Epithelial cell of proximal tubule (primary cell): ENCODE results near the gene TENM4. TPM values are rescaled to one million over a fixed set of nuclear protein-coding genes. Genes with fewer than 3 reads are reported as not detected.

Experiments
- DNase-seq: peaks from one replicate; pipeline ENCODE4 v3.0.0-alpha.2; 2011; ENCODE audit warnings: low read depth
- H3K4me3 ChIP-seq: 2 replicates; pipeline ENCODE4 v1.5.1; 2011; ENCODE audit warnings: low read depth, mild to moderate bottlenecking, low read length
- total RNA-seq: library from RNA; depleted of rRNA; stranded (reverse); fragments of >200 nt; gene quantifications from 2 replicates; pipeline ENCODE4 v1.2.3, GENCODE V29; 2015
- TF ChIP-seq, protein P1 (sequence below): conservative IDR thresholded peaks from 2 replicates; pipeline ENCODE4 v1.5.1; 2012; ENCODE audit warnings: low read depth, mild to moderate bottlenecking, low read length

Gene TENM4
- total RNA-seq, 1 donor from 2014 or later = 22.2 TPM

DNA sequence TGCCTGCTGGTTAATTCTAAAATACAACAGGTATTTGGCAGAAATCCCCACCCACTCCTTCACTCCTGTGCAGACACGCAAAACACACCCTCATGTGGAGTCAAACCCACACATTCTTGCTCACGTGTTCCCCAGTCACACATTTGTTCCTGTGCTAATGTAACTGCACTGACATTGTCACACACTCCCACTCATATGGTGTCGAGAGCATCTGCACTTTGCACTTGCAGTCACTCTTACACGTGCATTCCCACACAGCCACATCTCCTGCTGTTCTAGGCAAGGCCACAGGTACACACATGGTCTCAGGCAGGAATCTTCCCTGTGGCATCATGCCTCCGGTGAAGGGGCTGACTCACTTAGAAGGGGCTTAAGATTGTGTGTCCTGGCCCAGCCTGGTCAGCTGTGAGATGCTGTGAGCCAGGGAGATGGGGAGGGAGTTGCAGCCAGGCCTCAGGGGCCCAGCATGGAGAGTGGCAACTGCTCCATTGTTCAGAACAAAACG is 395.0 kb downstream of the TENM4 start:
- TF ChIP-seq, protein P1, sequence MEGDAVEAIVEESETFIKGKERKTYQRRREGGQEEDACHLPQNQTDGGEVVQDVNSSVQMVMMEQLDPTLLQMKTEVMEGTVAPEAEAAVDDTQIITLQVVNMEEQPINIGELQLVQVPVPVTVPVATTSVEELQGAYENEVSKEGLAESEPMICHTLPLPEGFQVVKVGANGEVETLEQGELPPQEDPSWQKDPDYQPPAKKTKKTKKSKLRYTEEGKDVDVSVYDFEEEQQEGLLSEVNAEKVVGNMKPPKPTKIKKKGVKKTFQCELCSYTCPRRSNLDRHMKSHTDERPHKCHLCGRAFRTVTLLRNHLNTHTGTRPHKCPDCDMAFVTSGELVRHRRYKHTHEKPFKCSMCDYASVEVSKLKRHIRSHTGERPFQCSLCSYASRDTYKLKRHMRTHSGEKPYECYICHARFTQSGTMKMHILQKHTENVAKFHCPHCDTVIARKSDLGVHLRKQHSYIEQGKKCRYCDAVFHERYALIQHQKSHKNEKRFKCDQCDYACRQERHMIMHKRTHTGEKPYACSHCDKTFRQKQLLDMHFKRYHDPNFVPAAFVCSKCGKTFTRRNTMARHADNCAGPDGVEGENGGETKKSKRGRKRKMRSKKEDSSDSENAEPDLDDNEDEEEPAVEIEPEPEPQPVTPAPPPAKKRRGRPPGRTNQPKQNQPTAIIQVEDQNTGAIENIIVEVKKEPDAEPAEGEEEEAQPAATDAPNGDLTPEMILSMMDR = no peak
- no peak overlapping the region for H3K4me3 ChIP-seq
- no peak for DNase-seq

DNA sequence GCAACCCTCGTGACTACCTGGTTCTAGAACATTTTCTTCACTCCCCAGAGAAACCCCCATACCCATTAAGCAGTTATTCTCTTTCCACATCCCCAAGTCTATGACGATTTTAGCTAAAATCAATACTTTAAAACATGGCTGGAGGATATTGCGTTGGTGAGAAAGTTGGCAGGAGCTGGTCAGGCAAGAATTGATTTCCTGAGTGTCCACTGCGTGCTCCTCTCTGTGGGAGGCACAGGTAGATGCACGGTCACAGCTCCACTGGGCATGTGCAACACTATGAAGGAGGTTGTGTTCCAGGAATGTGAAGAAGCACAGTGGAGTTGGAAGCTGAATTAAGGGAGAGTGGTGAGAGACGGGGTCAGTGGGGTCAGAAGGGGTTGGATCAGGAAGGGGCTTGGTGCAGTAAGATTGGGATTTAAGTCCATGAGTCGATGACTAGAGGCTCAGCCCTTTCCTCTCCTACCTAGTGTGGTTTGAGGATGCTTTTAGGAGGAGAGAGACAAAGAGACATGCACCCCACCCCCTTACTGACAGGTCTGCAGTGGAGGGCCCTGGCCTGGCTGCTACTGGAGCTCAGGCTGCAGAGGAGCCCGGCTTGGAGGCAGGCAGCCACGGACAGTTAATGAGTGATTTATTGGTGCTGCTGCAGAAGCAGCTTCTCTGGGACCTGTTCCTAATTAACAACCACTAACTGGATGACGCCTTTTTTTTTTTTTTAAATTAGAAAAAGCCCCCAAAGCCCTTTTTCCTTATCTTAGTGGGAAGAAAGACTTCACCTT is 395.6 kb downstream of the TENM4 start:
- no peak overlapping the region for H3K4me3 ChIP-seq
- TF ChIP-seq, protein P1 = no peak
- DNase-seq = no peak

DNA sequence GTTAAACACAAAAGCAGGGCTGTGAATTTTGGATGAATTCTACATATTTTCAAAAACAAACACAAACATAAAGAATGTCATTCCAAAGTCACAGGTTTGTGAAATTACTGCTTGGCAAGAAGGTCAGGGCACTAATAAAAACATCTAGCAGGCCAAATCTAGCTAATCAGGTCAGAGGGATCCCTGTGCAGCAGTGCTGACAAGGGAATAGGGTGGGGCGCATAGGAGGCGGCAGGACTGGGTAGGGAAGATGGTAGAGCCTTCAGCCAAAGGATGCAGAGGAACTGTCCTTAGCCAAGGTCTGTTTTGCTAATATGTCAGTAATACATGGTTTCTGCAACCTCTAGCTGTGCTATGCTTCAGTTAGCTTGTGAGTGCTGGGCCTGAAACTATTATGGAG is 396.6 kb downstream of the TENM4 start:
- no peak for DNase-seq
- no peak overlapping the region for H3K4me3 ChIP-seq
- TF ChIP-seq, protein P1 = no peak

DNA sequence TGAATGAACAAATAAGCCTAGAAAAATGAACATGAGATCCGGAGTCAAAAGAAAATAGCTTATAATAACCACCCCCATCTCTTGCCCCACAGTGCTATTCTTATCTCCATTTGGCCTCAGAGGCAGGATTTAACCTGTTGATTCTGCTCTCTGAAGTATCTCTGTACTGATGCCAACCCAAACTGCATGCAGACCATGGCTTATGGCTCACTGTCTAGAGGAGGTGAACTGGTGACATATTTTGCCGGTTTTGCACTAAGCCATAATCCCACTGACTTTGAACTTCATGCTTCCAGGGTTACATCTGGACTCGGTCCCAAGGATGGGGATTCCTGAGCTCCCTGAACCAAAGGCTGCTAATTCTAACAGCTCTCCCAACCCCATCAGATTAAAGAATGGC is 397.1 kb downstream of the TENM4 start:
- H3K4me3 ChIP-seq = no peak overlapping the region
- TF ChIP-seq, protein P1 = no peak
- DNase-seq = no peak

DNA sequence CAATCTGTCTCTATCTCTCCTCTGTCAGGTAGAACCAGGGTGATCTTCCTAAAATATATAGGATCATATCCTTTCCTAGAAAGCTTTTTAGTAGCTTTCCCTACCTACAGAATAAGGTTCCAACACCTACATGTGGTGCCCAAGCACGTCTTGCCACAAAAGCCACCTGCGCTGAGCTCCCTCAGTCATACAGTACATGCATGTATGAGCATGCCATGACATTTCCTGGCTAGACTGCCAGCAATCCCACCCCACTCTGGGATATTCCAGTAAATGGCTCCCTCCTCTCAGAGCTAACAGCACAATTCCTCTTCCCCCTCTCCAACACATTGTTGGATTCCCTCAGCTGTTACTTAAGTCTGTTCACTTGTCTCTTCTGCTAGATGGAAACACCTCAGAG is 398.0 kb downstream of the TENM4 start:
- no peak overlapping the region for H3K4me3 ChIP-seq
- TF ChIP-seq, protein P1 = no peak
- no peak for DNase-seq

DNA sequence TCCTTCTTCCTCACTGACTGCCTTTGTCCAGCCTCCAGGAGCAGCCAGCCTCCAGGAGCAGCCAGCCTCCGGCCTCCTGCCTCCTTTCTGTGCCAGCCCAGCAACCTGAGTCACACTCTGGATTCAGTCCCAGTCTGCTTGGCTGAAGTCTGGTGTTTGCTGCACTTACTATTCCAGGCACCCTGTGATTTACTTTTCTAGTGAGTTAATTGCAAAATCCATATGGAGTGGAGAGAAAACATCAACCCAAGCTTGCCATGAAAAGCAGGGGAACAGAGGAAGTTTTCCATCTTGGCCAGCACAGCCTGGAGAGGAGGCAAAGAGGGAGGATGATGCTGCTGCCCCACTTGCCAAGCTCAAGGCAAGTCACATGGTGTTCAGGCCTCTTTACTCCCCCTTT is 400.5 kb downstream of the TENM4 start:
- no peak overlapping the region for H3K4me3 ChIP-seq
- no peak for DNase-seq
- TF ChIP-seq, protein P1 = no peak

DNA sequence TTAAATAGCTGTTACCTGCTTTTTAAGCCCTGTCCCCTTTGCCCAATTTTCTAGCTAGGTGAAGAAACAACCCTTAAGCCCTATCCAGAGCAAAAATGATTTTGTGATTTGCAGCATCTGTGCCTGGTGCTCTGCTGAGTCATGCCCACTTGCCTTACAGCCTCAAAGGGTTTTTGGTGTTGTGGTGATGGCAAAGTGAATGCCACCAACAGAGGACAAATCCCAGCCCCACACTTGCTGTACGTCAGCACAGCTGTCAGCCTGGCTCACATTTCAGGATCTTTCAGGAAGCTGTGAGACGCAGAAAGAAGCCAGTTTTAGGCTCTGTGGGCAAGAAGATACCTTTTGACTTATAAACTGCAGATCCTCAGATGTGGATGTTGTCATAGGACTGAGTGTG is 401.7 kb downstream of the TENM4 start:
- DNase-seq = no peak
- TF ChIP-seq, protein P1 = no peak
- no peak overlapping the region for H3K4me3 ChIP-seq
